ENCODE data around the gene MPLKIP.
"Not testable (repeated sequence)": the region's sequence is repeated elsewhere in the genome, so short reads cannot be mapped to it uniquely, and the experiment has no call there.

MPLKIP gene

GRCh38 chr7:40133561-40134427 lies 628 bp downstream of the MPLKIP start:
- no peak for DNase-seq (ENCODE audit: low read depth in 2 of 2)

DNA sequence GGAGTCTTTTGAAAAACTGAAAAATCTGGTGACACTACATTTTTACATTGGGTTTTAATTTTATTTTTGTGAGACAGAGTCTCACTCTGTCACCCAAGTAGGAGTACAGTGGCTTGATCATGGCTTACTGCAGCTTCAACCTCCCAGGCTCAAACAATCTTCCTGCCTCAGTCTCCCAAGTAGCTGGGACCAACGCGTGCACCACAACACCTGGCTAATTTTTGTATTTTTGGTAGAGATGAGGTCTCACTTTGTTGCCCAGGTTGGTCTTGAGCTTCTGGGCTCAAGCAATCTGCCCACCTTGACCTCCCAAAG lies 11.5 kb downstream of the MPLKIP start:
- DNase-seq (ENCODE audit: low read depth in 2 of 2): no peak

GRCh38 chr7:40122100-40122939 lies 12.1 kb downstream of the MPLKIP start:
- not testable (repeated sequence) for DNase-seq (ENCODE audit: low read depth in 2 of 2)

DNA sequence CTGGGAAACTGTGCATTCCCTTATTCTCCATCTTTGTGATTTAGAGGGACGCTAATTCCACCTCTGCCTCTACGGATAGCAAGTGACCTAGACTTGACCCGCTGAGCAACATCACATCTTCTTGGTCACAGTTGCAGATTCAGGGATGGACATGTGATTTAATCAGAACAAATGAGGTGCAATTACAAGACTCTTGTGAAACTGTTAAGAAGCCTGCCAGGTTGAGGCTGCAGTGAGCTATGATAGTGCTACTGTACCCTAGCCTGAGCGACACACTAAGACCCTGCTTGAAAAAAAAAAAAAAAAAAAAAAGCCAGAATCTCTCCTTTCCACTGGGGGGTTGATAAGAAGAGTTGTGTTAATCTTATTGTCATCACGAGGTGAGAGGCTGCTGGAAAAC lies 14.4 kb downstream of the MPLKIP start:
- no peak for DNase-seq (ENCODE audit: low read depth in 2 of 2)

DNA sequence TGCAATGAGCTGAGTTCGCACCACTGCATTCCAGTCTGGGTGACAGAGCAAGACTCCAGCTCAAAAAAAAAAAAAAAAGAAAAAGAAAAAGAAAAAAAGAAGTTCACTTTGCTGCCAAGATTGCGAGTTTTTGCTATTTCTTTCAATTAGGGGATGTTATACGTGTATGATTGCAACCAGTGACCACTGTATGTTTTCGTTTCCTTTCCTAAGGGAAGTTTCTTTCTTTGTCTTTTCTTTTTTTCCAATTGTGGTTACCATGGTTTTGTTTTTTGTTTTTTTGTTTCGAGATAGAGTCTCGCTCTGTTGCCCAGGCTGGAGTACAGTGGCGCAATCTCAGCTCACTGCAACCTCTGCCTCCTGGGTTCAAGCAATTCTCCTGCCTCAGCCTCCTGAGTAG lies 16.2 kb downstream of the MPLKIP start:
- DNase-seq (ENCODE audit: low read depth in 2 of 2): not testable (repeated sequence)

- DNase-seq (ENCODE audit: low read depth in 2 of 2): not testable (repeated sequence)
Measured at GRCh38 chr7:40117199-40117598, 17.2 kb downstream of the MPLKIP start.

DNA sequence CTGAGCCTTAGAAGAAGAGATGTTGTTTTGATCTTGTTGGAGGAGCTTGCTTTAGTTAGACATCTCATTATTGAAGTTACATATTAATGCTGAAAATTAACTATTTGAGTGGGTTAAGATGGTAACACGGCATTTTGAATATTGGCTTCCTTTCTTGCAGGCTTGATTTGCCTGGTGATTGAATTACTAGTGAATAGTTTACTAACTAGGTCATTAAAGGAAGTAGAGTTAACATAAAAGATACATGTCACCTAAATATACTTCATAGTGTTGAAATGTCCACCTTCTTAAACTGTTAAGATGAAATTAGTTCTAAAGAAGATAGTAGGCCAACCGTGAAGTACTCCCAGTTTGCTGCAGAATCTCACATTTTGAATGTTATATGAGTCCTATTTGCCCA lies 18.5 kb downstream of the MPLKIP start:
- DNase-seq (ENCODE audit: low read depth in 2 of 2): no peak

- no peak for DNase-seq (ENCODE audit: low read depth in 2 of 2)
Measured at GRCh38 chr7:40105879-40106473, 28.4 kb downstream of the MPLKIP start.

- DNase-seq (ENCODE audit: low read depth in 2 of 2): no peak
Measured at GRCh38 chr7:40102897-40103296, 31.5 kb downstream of the MPLKIP start.

- no peak for DNase-seq (ENCODE audit: low read depth in 2 of 2)
Measured at GRCh38 chr7:40101201-40101600, 33.2 kb downstream of the MPLKIP start.

DNA sequence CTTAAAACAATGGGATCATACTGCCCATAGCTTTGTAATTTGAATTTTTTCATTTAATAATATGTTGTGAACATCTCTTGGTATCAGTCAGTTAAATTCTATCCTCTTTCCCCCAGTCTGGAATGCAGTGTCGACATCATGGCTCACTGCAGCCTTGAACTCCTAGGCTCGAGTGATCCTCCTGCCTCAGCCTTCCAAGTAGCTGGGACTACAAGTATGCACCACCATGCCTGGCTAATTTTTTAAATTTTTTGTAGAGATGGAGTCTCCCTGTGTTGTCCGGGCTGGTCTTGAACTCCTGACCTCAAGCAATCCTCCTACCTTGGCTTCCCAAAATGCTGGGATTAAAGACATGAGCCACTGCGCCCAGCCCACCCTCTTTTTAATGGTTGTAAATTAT lies 34.6 kb downstream of the MPLKIP start:
- DNase-seq (ENCODE audit: low read depth in 2 of 2): no peak

DNA sequence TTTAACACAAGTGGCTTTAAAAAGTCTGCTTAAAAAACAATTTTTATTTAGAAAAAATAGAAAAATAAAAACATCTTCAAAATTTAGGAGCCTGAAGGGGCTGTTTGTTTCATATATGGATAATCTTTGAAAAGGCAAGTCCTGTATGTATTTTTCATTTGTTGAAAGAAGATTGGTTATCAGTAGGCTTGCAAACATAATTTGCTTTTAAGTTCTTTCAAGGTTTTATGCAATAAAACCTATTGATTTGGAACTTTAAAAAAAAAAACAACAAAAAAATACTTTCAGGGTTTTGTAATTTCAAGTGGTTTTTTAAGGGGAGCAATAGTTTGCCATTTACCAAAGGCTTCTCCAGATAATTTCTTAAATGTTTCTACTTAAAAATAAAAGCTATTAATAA lies 35.6 kb downstream of the MPLKIP start:
- DNase-seq (ENCODE audit: low read depth in 2 of 2): no peak

GRCh38 chr7:40097728-40098127 lies 36.7 kb downstream of the MPLKIP start:
- no peak for DNase-seq (ENCODE audit: low read depth in 2 of 2)

- DNase-seq (ENCODE audit: low read depth in 2 of 2): no peak
Measured at GRCh38 chr7:40095695-40096327, 38.6 kb downstream of the MPLKIP start.

DNA sequence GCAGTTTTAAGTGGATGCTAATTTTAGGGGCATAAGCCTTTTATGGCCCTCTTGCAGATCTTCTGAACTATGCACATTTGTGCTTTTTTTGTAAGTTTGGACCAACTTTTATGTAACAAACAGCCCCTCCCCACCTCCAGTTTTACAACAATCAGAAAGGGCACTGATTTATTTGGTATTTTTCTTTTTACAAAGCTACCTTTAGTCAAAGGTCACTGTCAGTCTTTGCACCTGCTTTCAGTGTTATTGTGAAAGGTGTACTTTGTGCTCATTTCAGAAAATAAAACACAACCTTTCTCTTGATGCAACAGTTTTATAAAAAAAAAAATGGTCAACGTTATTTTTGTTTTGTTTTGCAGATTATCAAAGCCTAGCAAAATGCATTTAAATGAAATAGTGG lies 39.2 kb downstream of the MPLKIP start:
- no peak for DNase-seq (ENCODE audit: low read depth in 2 of 2)

DNA sequence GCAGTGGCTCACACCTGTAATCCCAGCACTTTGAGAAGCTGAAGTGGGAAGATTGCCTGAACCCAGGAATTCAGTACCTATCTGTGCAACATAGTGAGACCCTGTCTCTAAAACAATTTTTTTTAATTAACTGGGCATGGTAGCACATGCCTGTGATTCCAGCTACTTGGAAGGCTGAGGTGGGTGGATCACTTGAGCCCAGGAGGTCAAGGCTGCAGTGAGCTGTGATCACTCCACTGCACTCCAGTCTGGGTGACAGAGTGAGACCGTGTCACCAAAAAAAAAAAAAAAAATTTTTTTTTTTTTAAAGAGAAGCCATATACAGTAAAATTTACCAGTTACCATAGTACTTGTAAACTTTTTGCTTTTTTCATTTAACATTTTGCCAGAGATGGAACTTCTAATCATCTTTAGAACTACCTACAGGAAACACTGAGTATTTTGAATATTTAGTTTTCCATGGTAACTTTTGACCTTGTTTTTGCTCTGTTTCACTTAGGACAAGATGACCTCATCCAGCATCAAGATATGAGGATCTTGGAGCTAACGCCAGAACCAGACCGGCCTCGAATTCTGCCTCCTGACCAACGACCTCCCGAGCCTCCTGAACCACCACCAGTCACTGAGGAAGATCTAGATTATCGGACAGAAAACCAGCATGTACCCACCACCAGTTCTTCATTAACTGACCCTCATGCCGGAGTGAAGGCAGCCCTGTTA lies 40.6 kb downstream of the MPLKIP start:
- DNase-seq (ENCODE audit: low read depth in 2 of 2): no peak

DNA sequence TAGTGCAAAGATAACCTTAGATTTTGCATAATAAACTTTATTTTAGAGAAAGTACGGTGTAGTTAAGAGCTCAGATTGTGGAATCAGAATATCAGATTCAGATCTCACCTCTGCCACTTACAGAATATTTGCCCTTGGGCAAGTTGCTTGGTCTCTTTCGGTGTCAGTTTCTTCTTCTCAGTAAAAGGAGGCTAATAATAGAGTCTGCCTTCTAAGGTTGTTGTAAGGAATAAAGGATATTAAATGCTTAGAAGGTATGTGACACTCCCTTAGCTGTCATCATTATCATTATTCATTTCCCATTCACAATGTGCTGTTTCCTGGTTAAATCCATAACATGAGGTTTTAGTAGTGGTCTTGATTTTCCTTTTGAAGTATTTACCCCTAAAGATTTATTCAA lies 42.2 kb downstream of the MPLKIP start:
- DNase-seq (ENCODE audit: low read depth in 2 of 2): no peak

DNA sequence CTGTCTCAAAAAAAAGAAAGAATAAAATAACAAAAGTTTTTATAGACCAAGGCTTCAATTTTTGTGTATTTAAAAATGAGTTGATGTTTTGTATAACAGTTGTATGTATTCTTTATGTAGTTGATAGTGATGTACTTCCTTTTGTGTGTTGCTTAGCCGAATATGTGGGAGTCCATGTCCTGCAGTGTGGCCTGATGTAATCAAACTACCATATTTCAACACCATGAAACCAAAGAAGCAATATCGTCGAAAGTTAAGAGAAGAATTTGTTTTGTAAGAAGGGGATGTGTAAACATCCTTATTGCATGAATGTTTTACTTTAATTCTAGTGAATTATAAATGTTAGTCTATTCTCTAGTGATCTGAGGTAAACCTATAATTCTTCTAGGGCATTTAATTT lies 56.6 kb downstream of the MPLKIP start:
- no peak for DNase-seq (ENCODE audit: low read depth in 2 of 2)
